Tongue (tissue), 3 donors: ENCODE measurements around the gene HOXB13. TPM values are rescaled to one million over a fixed set of nuclear protein-coding genes. Genes with fewer than 3 reads are reported as not detected.

Source experiments
- DNase-seq: peaks from one replicate; pipeline ENCODE4 v3.0.0-alpha.2; 2015
- small RNA-seq: library from RNA; depleted of rRNA; stranded (forward); fragments of <200 nt; gene quantifications from one replicate; pipeline ENCODE3, GENCODE V24; 2014; ENCODE audit warnings: low replicate concordance
- total RNA-seq: library from RNA; depleted of rRNA; stranded (reverse); fragments of >200 nt; gene quantifications from one replicate; pipeline ENCODE4 v1.2.3, GENCODE V29; 2014

HOXB13 gene
- total RNA-seq, 1 donor from 2014 or later, result not detected

- DNase-seq, result no peak
These were observed 23.9 kb downstream of the HOXB13 start for GRCh38 chr17:48704361-48705248.

- DNase-seq, result no peak
These were observed 26.6 kb downstream of the HOXB13 start for GRCh38 chr17:48701864-48702532.

GRCh38 chr17:48693178-48693577 lies 35.4 kb downstream of the HOXB13 start:
- no peak for DNase-seq

- no peak for DNase-seq
These were observed 36.5 kb downstream of the HOXB13 start for GRCh38 chr17:48692049-48692448.

GRCh38 chr17:48690655-48691054 lies 37.9 kb downstream of the HOXB13 start:
- no peak for DNase-seq

GRCh38 chr17:48681609-48682008 lies 46.9 kb downstream of the HOXB13 start:
- DNase-seq, result no peak

GRCh38 chr17:48679385-48680096 lies 49.0 kb downstream of the HOXB13 start:
- no peak for DNase-seq

- DNase-seq, result peak; percentile 61
These were observed 50.2 kb downstream of the HOXB13 start for GRCh38 chr17:48678141-48678971.

- DNase-seq, result no peak
These were observed 51.5 kb downstream of the HOXB13 start for GRCh38 chr17:48676963-48677558.

Small RNAs within 50 kb of the gene (small RNA-seq; reads per million reads assigned to genes)
- gene AC091179.2, result not detected
- not detected for gene COX6B1P2
- not detected for gene MIR3185
- not detected for gene RF02132
- gene RF02133, result not detected
- gene RN7SL125P, result not detected

Other genes with a start within 250 kb of the HOXB13 start
- gene HOXB1, start 197.7 kb downstream of the HOXB13 start, total RNA-seq, result not detected
- 4.1 TPM for gene HOXB2, start 183.6 kb downstream of the HOXB13 start, total RNA-seq
- gene HOXB4, start 150.4 kb downstream of the HOXB13 start, total RNA-seq, result 0.92 TPM
- 3.4 TPM for gene HOXB3, start 138.5 kb downstream of the HOXB13 start, total RNA-seq
- not detected for gene HOXB5, start 135.0 kb downstream of the HOXB13 start, total RNA-seq
- not detected for gene HOXB6, start 123.8 kb downstream of the HOXB13 start, total RNA-seq
- 0.51 TPM for gene HOXB7, start 117.7 kb downstream of the HOXB13 start, total RNA-seq
- gene HOXB8, start 113.5 kb downstream of the HOXB13 start, total RNA-seq, result not detected
- gene HOXB9, start 102.4 kb downstream of the HOXB13 start, total RNA-seq, result not detected
- not detected for gene PRAC1, start 6.2 kb downstream of the HOXB13 start, total RNA-seq
- not detected for gene PRAC2, start 5.6 kb downstream of the HOXB13 start, total RNA-seq
- gene TTLL6, start 88.5 kb upstream of the HOXB13 start, total RNA-seq, result not detected
- 63.4 TPM for gene CALCOCO2, start 102.3 kb upstream of the HOXB13 start, total RNA-seq
- gene ATP5MC1, start 164.0 kb upstream of the HOXB13 start, total RNA-seq, result 79.2 TPM
- 46.8 TPM for gene UBE2Z, start 179.7 kb upstream of the HOXB13 start, total RNA-seq
- gene SNF8, start 216.1 kb upstream of the HOXB13 start, total RNA-seq, result 69.1 TPM
- gene GIP, start 239.8 kb upstream of the HOXB13 start, total RNA-seq, result not detected